Stimulated activated CD8-positive, alpha-beta memory T cell treated with anti-CD3 and anti-CD28 coated beads, Interleukin-12 subunit alpha, Interleukin-12 subunit beta, amount 100 ng/mL, for 24 hours (primary cell): Measurements from ENCODE around the gene UQCC2.

ENCODE experiments used
- DNase-seq: peaks from one replicate; pipeline ENCODE4 v3.0.0-alpha.2; 2020; ENCODE audit errors: extremely low read depth

UQCC2 gene

DNA sequence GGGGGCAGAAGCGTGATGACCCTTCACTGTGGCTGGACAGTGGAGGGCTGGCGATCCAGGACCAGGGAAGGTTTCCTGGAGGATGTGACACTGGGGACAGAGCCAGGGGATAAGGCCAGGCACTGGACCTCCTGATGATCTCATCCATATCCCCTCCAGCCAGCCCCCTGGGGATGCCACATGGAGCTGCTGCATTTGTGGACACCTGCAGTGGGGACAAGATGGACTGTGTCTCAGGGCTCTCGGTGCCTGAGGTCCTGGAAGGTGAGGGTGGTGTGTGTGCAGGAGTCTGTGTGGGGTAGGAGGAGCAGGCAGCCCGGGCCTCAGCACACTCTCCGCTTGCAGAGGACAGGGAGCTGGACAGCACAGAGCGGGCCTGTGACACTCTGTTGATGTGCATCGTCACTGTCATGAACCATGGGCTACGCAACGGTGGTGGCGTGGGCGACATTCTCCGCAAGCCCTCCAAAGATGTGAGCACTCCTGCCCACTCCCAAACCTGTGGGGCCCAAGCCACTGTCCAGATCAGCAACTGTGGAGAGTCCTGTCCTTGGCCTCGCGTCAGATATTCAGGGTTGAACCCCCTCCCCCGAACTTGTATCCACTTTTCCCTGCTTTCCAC lies 19.9 kb downstream of the UQCC2 start:
- no peak for DNase-seq

GRCh38 chr6:33690766-33691165 lies 20.7 kb downstream of the UQCC2 start:
- DNase-seq = no peak

DNA sequence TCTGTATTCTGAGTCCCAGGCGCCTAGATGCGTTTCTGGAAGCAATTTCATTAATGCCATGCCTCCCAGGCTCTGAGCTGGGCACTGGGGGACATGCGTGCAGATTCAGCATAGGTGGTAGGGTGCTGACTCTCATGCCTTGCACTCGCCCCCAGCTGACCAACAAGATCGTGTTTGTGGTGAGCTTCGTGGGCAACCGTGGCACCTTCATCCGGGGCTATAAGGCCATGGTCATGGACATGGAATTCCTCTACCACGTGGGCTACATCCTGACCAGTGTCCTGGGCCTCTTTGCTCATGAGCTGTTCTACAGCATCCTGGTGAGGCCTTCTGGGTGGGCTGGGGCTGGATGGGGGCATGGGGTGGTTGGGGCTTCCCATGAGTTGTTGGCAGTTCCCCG lies 21.6 kb downstream of the UQCC2 start:
- DNase-seq = no peak

GRCh38 chr6:33689148-33689494 lies 22.4 kb downstream of the UQCC2 start:
- DNase-seq = no peak

- DNase-seq = no peak
Measured at GRCh38 chr6:33688451-33689147, 22.9 kb downstream of the UQCC2 start.

DNA sequence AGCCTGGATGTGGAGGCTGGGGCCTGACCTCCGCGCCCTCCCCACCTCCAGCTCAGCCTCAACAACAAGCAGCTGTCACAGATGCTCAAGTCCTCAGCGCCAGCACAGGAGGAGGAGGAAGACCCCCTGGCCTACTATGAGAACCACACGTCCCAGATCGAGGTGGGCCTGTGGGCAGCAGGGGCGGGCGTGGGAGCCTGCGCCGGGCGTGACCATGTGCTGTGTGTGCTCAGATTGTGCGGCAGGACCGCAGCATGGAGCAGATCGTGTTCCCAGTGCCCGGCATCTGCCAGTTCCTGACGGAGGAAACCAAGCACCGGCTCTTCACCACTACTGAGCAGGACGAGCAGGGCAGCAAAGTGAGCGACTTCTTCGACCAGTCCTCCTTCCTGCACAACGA lies 23.5 kb downstream of the UQCC2 start:
- DNase-seq = no peak

DNA sequence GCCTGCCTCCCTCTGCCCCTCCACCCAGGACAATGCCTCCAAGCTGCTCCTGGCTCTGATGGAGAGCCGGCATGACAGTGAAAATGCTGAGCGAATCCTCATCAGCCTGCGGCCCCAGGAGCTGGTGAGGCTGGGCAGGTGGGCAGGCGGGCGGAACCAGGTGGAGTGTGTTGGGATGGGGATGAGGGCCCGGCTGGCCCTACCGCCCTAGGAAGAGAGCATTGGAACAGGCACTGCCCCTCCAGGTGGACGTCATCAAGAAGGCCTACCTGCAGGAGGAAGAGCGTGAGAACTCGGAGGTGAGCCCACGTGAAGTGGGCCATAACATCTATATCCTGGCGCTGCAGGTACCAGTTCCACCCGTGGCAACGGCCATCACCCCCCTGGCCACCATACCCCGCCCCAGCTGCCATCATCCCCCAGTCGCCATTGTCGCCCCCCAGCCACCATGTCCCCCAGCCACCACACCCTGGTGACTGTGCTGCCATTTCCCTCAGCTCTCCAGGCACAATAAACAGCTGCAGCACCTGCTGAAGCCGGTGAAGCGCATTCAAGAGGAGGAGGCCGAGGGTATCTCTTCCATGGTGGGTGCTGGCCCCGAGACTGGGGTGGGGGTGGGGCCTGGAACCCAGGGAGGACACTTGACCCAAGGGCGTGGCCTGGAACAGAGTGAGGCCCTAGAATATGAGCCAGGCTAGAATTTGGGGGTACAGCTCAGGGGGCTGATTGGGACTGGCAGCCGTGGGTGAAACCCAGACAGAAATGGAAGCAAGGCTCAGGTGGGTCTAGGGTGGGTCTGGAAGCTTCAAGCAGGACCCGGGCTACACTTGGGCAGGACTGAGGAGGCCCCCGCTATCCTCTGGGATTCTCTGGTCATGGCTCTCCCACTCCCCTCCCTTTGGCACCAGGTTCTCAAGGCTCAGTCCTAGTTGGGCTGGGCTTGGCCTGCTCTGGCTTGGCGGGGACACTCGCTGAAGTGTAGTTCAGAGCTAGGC lies 24.2 kb downstream of the UQCC2 start:
- DNase-seq = no peak

DNA sequence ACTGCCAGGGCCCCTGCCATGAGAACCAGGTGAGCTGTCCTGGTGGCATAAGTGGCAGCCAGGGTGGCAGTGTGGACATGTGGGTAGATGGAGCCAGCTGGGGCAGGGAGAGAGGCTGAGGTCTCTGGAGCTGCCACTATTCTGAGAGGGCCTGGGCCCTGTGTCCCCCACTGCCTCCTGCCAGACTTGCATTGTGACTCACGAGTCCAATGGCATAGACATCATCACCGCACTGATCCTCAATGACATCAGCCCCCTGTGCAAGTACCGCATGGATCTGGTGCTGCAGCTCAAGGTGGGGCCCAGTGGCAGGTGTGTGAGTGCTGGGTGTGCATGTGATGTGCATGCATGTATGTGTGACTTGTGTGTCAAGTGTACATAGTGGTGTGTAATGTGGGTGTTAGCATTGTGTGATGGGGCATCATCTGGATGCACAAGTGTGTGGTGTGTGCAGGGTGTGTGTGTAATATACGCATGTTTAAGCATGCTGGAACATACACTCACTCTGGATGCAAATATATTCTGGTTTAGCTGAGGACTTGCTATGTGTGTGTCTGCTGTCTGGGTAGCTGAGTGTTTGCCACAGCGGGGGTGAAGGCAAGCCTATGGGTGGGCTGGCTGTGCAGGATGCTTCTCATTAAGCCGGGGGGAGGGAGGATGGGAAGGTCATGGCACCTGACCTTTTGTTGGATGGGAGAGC lies 25.1 kb downstream of the UQCC2 start:
- DNase-seq = no peak

DNA sequence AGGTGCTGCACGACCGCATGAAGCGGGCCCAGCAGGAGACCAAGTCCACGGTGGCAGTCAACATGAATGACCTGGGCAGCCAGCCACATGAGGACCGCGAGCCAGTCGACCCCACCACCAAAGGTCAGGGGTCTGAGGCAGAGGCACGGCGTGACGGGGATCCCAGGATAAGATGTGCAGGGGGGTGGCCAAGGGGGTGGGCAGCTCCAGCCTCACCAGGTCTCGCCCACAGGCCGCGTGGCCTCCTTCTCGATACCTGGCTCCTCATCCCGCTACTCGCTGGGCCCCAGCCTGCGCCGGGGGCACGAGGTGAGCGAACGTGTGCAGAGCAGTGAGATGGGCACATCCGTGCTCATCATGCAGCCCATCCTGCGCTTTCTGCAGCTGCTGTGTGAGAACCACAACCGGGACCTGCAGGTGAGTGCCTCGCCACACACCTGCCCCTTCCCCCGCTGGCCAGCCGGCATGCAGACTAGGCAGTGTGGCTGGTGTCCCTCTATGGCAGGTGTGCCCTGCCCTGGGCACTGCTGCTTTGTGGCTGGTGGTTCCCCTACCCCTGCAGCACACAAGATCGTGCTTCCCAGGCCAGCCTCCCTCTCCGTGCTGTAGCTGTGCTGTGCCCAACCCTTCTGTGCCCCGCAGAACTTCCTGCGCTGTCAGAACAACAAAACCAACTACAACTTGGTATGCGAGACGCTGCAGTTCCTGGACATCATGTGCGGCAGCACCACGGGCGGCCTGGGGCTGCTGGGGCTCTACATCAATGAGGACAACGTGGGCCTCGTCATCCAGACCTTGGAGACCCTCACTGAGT lies 25.9 kb downstream of the UQCC2 start:
- DNase-seq = no peak

- no peak for DNase-seq
Measured at GRCh38 chr6:33684983-33685382, 26.5 kb downstream of the UQCC2 start.

- DNase-seq = no peak
Measured at GRCh38 chr6:33684428-33684896, 27.0 kb downstream of the UQCC2 start.

DNA sequence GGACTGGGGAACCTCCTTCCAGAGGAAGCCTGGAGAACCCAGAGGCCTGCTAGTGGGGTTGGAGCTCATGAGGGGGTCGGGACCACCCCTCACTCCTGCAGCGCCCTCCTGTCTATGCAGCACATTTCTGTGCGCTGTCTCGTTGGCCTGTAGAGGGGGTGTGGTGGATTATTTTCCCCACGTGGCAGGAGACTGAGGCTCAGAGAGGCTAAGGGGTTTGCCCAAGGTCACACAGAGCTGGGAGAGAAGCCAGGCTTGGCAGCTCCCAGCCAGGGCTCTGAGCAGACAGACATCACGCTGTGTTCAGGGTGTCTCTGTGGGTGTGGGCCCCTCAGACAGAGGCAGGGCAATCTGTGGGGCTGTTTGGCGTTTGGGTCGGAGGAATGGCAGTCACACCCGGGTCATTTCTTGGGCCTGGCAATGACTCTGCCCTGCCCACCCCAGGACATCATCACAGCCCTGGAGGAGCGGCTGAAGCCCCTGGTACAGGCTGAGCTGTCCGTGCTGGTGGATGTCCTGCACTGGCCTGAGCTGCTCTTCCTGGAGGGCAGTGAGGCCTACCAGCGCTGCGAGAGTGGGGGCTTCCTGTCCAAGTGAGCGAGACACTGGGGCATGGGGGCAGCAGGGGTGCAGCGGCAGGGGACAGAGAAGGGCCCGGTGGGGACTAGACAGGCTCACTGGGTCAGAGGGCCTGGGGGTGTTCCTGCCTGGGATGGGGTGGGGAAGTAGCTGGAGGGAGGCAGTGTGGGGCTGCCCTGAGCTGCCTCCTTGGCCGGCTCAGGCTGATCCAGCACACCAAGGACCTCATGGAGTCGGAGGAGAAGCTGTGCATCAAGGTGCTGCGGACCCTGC lies 27.7 kb downstream of the UQCC2 start:
- no peak for DNase-seq

DNA sequence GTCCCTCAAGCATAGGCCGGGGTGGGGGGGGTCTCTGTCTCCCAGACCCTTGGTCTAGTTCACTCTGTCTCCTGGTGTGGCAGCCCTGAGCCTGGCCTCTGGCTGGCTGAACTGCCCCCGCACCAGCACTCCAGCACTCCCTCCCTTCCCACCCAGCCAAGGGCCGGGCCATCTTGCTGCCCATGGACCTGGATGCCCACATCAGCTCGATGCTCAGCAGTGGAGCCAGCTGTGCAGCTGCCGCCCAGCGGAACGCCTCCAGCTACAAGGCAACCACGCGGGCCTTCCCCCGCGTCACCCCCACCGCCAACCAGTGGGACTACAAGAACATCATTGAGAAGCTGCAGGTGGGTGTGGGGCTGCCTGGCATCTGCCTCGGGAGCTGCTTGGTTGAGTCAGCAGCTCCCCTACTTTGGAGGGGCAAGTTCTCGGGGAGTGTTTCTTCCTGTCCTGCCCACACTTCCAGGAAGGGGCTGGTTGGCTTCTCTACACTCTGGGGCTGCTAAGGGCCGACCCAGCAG lies 28.4 kb downstream of the UQCC2 start:
- peak; percentile 21 for DNase-seq

DNA sequence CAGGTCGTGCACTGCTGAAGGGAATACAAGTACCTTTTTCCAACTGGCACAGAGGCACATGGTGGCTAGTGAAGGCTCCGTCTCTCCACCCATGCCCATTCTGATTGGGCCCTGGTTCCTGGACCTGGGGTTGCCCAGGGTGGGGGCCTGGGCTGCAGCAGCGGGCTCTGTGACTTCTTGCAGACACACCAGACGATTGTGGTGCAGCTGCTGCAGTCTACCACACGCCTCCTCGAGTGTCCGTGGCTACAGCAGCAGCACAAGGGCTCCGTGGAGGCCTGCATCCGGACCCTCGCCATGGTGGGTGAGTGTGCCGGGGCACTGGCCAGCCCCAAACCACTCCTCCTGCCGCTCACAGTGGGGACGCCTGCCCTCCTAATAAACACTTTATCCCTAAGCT lies 29.2 kb downstream of the UQCC2 start:
- DNase-seq = no peak

GRCh38 chr6:33679761-33680160 lies 31.7 kb downstream of the UQCC2 start:
- DNase-seq = no peak

GRCh38 chr6:33678932-33679490 lies 32.5 kb downstream of the UQCC2 start:
- DNase-seq = no peak

- no peak for DNase-seq
Measured at GRCh38 chr6:33678233-33678931, 33.1 kb downstream of the UQCC2 start.

GRCh38 chr6:33677689-33678088 lies 33.8 kb downstream of the UQCC2 start:
- no peak for DNase-seq

DNA sequence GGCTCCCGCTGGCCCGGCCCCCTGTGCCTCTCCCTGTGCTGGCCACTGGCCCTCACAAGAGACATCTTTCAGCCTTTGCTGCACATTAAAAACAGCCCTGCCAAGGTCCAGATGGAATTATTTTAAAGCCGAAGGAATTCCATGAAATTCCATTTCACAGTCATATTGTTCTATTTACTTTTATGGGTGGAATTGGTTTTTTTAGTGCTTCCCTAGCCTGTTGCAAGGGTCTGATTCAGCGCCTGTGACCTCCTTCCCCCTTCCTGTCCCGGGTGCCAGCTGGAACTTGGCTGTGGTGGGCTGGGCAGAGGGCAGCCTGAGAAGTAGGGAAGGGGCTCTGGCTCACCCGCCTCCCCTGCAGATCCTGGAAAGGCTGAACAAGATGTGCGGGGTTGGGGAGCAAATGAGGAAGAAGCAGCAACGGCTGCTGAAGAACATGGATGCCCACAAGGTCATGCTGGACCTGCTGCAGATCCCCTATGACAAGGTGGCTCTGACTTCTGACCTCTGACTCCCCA lies 34.3 kb downstream of the UQCC2 start:
- no peak for DNase-seq
